SK-N-MC (cell line): ENCODE results near the gene C16orf95.

ENCODE experiments used
- EZH2 ChIP-seq: fragments of 200-600 bp; sonication (generic); IDR thresholded peaks from one replicate; pipeline ENCODE4 v1.6.1; 2017; ENCODE audit warnings: antibody characterized with exemption
- POLR2AphosphoS5 ChIP-seq: IDR thresholded peaks from 2 replicates; pipeline ENCODE4 v1.6.1; 2012; ENCODE audit warnings: mild to moderate bottlenecking, low read depth, low read length, borderline replicate concordance

DNA sequence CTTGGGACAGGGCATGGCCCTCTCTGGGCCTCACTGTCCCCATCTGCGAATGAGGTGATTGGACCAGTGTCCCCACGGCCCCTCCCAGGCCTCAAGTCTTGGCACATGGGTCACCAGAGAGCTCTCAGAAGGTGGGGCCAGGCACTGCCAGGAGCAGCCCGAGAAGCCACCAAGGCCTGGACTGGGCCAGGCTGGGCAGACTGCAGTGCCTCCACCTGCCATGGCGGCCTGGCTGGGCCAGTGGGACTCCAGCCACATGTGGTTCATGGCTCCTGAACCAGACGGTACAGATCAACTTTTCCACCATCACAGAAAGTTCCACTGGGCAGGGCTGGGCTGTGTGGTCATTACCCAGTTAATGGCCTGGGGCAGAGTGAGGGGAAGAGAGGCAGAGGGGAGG lies 19.8 kb downstream of the C16orf95 start:
- TF ChIP-seq POLR2AphosphoS5 (no peak), EZH2 (no peak)
